Large intestine (tissue), 3 donors: ENCODE measurements around the gene KLHL22. TPM values are rescaled to one million over a fixed set of nuclear protein-coding genes. Genes with fewer than 3 reads are reported as not detected.

Experiments used
- DNase-seq, 2 donors: peaks; one replicate each; pipeline versions ENCODE4 v3.0.0 to v3.0.0-alpha.2; 2013
- H3K27ac ChIP-seq: one replicate; pipeline ENCODE4 v1.5.1; 2013; ENCODE audit warnings: low read length
- H3K27me3 ChIP-seq: 2 replicates; pipeline ENCODE4 v1.6.1; 2013; ENCODE audit warnings: low read length; ENCODE audit not compliant: control insufficient read depth, insufficient read depth
- H3K36me3 ChIP-seq: 2 replicates; pipeline ENCODE4 v1.6.1; 2013; ENCODE audit warnings: low read length; ENCODE audit not compliant: control insufficient read depth, insufficient read depth
- H3K4me1 ChIP-seq: one replicate; pipeline ENCODE4 v1.6.1; 2013; ENCODE audit warnings: low read length; ENCODE audit not compliant: control insufficient read depth, insufficient read depth
- H3K4me3 ChIP-seq: one replicate; pipeline ENCODE4 v1.5.1; 2013; ENCODE audit warnings: low read length
- H3K9me3 ChIP-seq: one replicate; pipeline ENCODE4 v1.6.1; 2013; ENCODE audit warnings: mild to moderate bottlenecking, low read depth, low read length, moderate library complexity; ENCODE audit not compliant: control insufficient read depth
- WGBS: methylation state at CpG from one replicate; pipeline ENCODE4 v1.1.5; 2013; ENCODE audit warnings: low lambda C conversion rate; ENCODE audit not compliant: insufficient coverage; 5-methylcytosine and 5-hydroxymethylcytosine counted together
- polyA plus RNA-seq: library from polyadenylated mRNA; unstranded; fragments of 120-200 nt; gene quantifications from one replicate; pipeline ENCODE4 v1.2.1, GENCODE V29; 2013

KLHL22 gene
- polyA plus RNA-seq, 1 donor: 18.5 TPM

DNA sequence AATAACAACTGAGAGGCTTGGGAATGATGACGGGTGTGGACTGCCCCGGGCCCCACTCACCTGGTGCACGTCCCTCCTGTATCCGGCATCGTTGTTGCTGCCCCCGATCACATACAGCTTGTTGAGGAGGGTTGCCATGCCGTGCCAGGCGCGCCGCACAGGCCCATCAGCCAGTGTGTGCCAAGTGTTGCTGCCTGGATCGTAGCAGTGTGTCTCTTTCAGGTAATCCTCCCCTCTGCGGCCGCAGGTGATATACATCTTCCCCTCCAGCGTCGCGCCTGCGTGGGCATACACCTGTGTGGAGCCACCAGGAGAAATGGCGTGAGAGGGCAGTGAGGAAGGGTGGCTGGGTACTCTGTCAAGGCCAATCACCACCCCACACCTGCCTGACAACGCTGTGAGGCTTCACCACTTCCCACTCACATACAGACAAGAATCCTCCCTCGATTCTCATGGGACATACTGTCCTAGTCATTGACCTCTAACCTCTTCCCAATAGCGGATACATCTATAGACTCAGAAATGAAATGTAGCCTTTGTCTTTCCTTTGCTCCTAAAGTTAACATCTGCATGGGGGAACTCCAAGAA is 49.1 kb downstream of the KLHL22 start:
- H3K27me3 ChIP-seq: no peaks in the 10 kb centered on the region
- H3K4me3 ChIP-seq: no peak overlapping the region
- H3K9me3 ChIP-seq: no peaks in the 10 kb centered on the region
- no peak overlapping the region for H3K27ac ChIP-seq
- H3K36me3 ChIP-seq: peaks cover 24% of the 10 kb centered on the region
- 100% methylated on average over 2 of the region's 21 CpGs for WGBS
- DNase-seq: no peak
- no peaks in the 10 kb centered on the region for H3K4me1 ChIP-seq

DNA sequence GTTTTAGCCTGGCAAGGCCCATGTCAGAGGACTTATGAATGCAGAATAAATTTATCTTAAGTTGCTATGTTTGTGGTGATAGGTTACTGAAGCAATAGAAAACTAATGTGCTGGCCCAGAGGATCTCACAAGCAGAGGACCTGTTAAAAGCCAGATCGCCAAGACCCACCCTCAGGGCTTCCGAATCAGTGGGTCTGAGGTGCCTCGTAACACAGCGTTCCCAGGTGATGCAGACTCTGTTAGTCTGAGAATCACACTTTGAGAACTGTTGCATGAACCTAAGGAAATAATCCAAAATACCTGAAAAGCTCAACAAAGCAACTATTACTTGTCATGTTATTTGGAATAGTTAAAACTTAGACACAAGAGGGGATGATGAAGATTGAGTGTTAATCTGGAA is 51.3 kb downstream of the KLHL22 start:
- peaks cover 22% of the 10 kb centered on the region for H3K36me3 ChIP-seq
- H3K9me3 ChIP-seq: no peaks in the 10 kb centered on the region
- DNase-seq: no peak
- no peak overlapping the region for H3K4me3 ChIP-seq
- H3K27ac ChIP-seq: no peak overlapping the region
- no peaks in the 10 kb centered on the region for H3K4me1 ChIP-seq
- H3K27me3 ChIP-seq: no peaks in the 10 kb centered on the region
- WGBS: no CpG with 5 or more reads among the region's 4 CpGs

DNA sequence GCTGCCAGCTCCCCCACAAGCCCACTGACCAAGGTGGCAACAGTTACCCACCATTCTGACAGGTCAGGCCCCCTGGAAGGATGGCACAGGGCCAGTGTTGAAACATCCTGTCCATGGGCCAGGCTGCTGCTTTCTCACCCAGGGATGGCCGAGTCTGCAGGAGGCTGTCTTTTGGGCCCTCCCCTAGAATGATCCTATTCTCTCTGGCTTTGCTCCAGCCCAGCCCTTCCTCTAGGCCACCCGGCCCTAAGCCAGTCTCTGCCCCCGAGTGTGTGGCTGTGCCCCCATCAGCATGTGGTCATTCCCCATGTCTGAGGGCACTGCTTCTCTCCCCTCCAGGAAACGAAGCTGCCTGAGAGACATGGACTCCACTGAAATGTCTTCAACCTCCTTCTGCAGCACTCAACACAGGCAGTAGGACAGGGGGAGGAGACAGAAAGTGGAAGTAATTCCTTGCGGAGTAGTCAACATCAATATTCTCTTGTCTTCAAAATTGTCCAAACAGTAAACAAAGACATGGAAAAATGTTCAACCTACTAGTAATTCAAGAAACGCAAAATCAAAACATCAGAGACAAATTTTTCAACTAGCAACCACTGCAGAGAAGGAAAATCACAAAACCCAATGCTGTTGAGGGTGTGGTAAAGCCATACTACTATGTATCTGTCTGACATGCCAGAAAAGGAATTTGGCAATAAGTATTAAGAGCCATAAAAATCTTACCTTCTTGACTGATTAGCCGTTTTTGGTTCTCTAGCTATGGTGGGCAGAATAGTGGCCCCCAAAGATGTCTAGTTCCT is 52.9 kb downstream of the KLHL22 start:
- Histone ChIP-seq H3K9me3 (peaks cover 3% of the 10 kb centered on the region), H3K27ac (no peak overlapping the region), H3K27me3 (peaks cover 15% of the 10 kb centered on the region), H3K36me3 (peaks cover 22% of the 10 kb centered on the region), H3K4me3 (no peak overlapping the region), H3K4me1 (no peaks in the 10 kb centered on the region)
- DNase-seq: no peak
- WGBS: no CpG with 5 or more reads among the region's 7 CpGs

DNA sequence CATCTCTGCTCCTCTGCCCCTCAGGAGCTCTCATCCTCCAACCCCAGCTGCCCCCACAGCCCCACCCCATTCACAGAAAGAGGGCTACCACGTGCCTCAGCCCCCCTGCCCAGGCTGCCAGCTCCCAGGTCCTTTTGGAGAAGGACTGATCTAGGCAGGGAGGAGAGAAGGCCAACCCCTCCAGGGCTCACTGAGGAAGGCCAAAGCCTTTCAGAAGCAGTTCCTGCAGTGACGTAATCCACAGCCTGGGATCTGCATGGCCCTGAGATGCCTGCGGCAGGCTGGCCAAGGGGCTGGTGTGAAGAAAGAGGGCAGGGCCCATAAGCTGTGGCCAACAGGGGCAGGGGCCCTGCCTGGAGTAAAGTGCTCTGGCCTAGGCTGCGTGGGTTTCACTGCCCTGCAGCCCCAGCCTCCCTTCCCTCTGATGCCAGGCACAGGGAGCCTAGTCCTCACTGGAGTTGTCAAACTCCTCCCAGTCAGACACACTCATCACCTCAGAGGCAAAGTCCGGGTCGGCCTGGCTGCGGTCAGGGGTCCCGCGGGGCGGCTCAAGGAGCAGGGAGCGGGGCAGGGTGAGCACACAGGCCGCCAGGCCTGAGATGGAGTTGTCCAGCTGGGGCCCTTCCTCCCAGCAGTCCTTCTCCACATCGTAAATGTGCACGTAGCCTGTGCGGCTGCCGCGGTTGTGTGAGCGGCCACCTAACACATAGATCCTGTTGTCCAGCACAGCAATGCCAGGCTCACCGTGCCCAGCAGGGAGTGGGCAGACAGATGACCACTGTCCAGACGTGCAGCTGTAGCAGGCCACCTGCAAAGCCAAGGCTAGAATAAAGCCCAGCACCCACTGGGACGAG is 53.7 kb downstream of the KLHL22 start:
- Histone ChIP-seq H3K27ac (no peak overlapping the region), H3K4me1 (peaks cover 3% of the 10 kb centered on the region), H3K4me3 (no peak overlapping the region), H3K9me3 (peaks cover 8% of the 10 kb centered on the region), H3K36me3 (peaks cover 22% of the 10 kb centered on the region), H3K27me3 (peaks cover 21% of the 10 kb centered on the region)
- no CpG with 5 or more reads among the region's 21 CpGs for WGBS
- no peak for DNase-seq

DNA sequence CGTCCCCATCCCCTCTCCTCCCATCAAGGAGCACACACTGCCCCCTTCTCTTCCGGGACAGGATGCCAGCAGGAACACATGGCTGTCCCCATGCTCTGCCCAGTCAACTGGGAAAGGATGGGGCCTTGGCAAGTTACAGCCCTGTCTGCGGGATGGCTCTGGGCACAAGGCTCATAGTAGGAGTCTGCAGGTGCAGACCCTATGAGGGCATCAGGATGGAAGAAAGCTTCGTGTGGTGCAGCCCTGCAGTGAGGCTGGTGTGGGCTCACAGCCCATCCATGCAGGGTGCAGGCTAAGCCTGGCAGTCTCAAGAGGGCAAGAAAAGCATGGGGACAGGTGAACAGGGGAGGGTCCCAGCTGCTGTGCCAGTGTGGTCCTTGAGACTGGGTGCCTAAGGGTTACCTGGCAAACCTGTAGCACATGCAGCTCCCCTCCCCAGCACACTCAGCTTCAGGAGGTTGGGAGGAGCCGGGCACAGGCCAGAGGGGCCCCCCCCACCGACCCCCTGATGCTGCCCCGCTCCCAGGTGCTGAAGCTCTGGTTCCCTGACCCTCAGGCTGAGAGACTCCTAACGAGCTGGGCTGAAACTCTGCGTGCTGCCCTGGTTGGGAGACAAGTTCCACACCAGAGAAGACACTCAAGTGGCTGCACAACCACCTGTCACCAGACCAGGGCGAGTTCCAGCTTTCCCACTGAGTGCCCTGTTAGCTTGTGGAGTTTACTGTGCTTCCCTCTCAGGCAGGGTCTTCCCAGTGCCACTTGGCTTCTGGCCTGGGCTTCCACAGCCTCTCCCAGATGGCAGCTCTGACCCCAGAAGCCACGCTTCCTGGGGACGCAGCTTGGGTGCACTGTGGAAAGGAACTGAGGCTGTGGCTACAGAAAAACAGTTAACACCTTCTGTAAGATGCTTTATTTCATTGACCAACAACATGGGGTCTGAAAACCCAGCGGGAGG is 54.7 kb downstream of the KLHL22 start:
- H3K27ac ChIP-seq: no peak overlapping the region

DNA sequence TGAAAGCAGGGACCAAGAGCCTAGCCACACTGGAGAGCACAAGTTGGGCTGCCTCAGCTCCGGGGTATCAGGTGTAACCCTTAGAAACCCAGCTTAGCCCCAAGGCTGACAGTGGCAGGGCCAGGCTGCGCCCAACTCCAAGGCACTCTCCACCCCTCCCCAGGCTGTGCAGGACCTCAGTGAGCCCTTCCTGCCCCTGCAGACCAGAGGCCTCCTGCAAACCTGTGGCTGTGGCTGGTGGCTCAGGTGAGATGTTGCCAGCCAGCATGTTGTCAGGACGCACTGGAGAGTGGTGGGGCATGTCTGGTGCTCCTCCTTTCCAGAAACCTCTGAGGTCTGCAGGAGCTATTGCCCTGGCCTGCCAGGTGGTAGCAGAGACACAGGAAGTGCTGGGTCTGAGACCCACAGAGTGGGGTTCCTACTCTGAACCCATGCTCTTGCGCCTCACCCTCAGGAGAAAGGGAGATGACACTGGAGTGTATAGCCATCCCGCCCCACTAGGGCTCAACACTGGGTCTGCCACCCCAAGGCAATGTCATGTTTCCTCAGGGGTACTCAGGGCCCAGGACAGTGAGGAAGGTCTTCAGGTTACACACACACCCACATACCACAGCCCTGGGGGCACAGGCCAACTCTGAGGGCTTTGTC is 55.5 kb downstream of the KLHL22 start:
- Histone ChIP-seq H3K27ac (no peak overlapping the region), H3K27me3 (peaks cover 37% of the 10 kb centered on the region), H3K4me1 (peaks cover 13% of the 10 kb centered on the region), H3K4me3 (no peak overlapping the region), H3K36me3 (peaks cover 13% of the 10 kb centered on the region), H3K9me3 (peaks cover 11% of the 10 kb centered on the region)
- no peak for DNase-seq
- no CpG with 5 or more reads among the region's 5 CpGs for WGBS

More for the DNA sequence above, 54.7 kb downstream of the KLHL22 start:
- H3K9me3 ChIP-seq: peaks cover 11% of the 10 kb centered on the region
- DNase-seq: no peak
- peaks cover 28% of the 10 kb centered on the region for H3K27me3 ChIP-seq
- peaks cover 16% of the 10 kb centered on the region for H3K36me3 ChIP-seq
- no CpG with 5 or more reads among the region's 13 CpGs for WGBS
- no peak overlapping the region for H3K4me3 ChIP-seq
- H3K4me1 ChIP-seq: peaks cover 5% of the 10 kb centered on the region

DNA sequence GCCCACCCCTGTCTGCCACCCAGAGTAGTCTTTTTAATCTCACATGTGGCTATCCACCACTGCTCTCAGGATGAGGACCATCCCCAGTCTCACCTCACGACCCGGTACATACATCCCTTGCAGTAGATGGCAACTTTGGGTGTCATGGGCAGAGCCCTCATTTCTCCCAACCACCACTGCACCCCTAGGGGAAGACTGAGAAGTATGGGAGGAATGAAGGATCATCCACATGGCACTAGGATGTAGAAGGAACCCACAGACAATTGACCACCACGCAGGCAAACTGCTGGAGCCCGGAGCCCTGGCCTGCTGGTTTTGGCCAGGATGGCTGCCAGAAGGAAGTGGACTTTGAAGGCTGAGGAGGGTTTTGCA is 56.1 kb downstream of the KLHL22 start:
- no CpG with 5 or more reads among the region's 4 CpGs for WGBS
- peaks cover 13% of the 10 kb centered on the region for H3K4me1 ChIP-seq
- peaks cover 42% of the 10 kb centered on the region for H3K27me3 ChIP-seq
- H3K9me3 ChIP-seq: peaks cover 11% of the 10 kb centered on the region
- no peak overlapping the region for H3K27ac ChIP-seq
- no peak for DNase-seq
- H3K4me3 ChIP-seq: no peak overlapping the region
- peaks cover 11% of the 10 kb centered on the region for H3K36me3 ChIP-seq

DNA sequence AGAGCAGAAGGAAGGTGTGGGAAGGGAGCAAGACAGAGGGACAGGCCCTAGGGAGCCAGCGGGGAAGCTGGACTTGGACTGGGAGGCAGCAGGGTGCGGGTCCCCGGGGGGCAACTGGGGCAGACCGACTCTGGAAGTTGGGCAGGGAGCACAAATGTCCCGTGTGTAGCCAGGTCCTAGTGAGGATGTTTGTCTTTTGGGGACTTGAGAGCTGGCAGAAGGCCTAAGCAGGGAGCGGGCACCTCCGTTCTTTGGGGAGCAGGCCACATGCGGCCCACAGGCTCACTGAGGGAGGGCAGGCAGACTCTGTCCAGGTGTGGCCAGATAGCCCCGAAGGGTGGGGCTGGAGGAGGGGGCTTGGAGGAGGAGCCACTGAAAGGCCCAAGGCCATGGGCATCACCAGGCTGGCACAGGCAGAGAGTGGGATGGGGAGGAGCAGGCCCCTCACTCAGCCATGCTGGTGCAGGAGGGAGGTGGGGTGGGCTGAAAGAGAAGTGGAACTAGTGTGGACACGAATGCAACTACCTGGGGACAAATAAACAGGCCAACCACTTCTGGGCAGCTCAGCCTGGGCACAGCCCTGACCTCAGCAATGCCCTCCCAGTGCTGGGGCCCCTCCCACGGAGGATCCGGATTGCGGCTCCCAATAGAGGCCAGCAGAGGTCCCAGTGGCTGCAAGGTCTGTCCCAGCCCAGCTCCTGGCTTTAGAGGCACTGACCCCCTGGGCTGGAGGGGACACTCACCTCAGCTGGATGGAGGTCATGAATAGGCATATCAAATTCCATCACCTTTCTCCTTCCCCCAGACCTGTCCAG is 56.7 kb downstream of the KLHL22 start:
- H3K36me3 ChIP-seq: peaks cover 11% of the 10 kb centered on the region
- peaks cover 48% of the 10 kb centered on the region for H3K27me3 ChIP-seq
- no peak for DNase-seq
- H3K27ac ChIP-seq: no peak overlapping the region
- peaks cover 11% of the 10 kb centered on the region for H3K9me3 ChIP-seq
- H3K4me1 ChIP-seq: peaks cover 13% of the 10 kb centered on the region
- no CpG with 5 or more reads among the region's 13 CpGs for WGBS
- H3K4me3 ChIP-seq: peak overlapping the region; percentile 48

DNA sequence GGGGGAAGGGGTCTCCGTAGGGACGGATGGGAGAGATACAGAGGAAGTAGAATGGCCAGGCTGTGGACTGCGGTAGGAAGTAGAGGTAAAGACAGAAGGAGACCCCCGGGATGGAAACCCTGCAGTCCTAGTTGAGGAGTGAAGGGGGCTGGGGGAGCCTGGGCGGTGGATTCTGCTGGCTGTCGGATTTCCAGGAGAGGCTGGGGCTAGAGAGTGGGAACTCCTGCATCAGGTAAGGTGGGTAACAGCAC is 57.2 kb downstream of the KLHL22 start:
- no peak for DNase-seq
- Histone ChIP-seq H3K27me3 (peaks cover 53% of the 10 kb centered on the region), H3K4me3 (peak overlapping the region; percentile 48), H3K36me3 (peaks cover 11% of the 10 kb centered on the region), H3K9me3 (peaks cover 11% of the 10 kb centered on the region), H3K27ac (no peak overlapping the region), H3K4me1 (peaks cover 13% of the 10 kb centered on the region)
- 20% methylated on average over 1 of the region's 6 CpGs for WGBS
